MM.1S (cell line): ENCODE results near the gene PCTP.

Experiments
- DNase-seq: peaks from one replicate; pipeline ENCODE4 v3.0.0-alpha.2; 2015
- H2AFZ ChIP-seq: fragments of 300-600 bp; sonication (generic); 2 replicates; pipeline ENCODE4 v1.6.0; 2016; ENCODE audit warnings: antibody characterized with exemption, low read length
- H3F3A ChIP-seq: fragments of 300-600 bp; sonication (generic); 2 replicates; pipeline ENCODE4 v1.6.1; 2016; ENCODE audit warnings: mild to moderate bottlenecking, antibody characterized with exemption, low read length, moderate library complexity, mixed read lengths; ENCODE audit not compliant: insufficient read depth
- H3K27ac ChIP-seq: fragments of 300-600 bp; sonication (generic); 2 replicates; pipeline ENCODE4 v1.5.1; 2016; ENCODE audit warnings: mild to moderate bottlenecking, low read length
- H3K27me3 ChIP-seq: fragments of 300-600 bp; sonication (generic); replicated peaks from 2 replicates; pipeline ENCODE4 v1.6.0; 2016; ENCODE audit warnings: low read length; ENCODE audit not compliant: insufficient read depth
- H3K36me3 ChIP-seq: fragments of 300-600 bp; sonication (generic); replicated peaks from 2 replicates; pipeline ENCODE4 v1.6.1; 2016; ENCODE audit warnings: mild to moderate bottlenecking, low read length, mixed read lengths; ENCODE audit not compliant: insufficient read depth
- H3K4me1 ChIP-seq: fragments of 300-600 bp; sonication (generic); 2 replicates; pipeline ENCODE4 v1.6.1; 2016; ENCODE audit warnings: low read length, mixed read lengths
- H3K4me2 ChIP-seq: fragments of 300-600 bp; sonication (generic); 2 replicates; pipeline ENCODE4 v1.6.0; 2016; ENCODE audit warnings: low read depth, low read length
- H3K4me3 ChIP-seq: fragments of 300-600 bp; sonication (generic); 2 replicates; pipeline ENCODE4 v1.5.1; 2016; ENCODE audit warnings: low read length, mixed read lengths
- H3K79me2 ChIP-seq: fragments of 300-600 bp; sonication (generic); 2 replicates; pipeline ENCODE4 v1.6.1; 2016; ENCODE audit warnings: mixed run types, low read length, mixed read lengths
- H3K9ac ChIP-seq: fragments of 300-600 bp; sonication (generic); 2 replicates; pipeline ENCODE4 v1.6.1; 2016; ENCODE audit warnings: low read length, mixed read lengths
- H3K9me2 ChIP-seq: fragments of 300-600 bp; sonication (generic); replicated peaks from 2 replicates; pipeline ENCODE4 v1.6.1; 2016; ENCODE audit warnings: mild to moderate bottlenecking, low read length, mixed read lengths; ENCODE audit not compliant: insufficient read depth
- H3K9me3 ChIP-seq: fragments of 300-600 bp; sonication (generic); replicated peaks from 2 replicates; pipeline ENCODE4 v1.6.1; 2016; ENCODE audit warnings: mild to moderate bottlenecking, low read length, mixed read lengths; ENCODE audit not compliant: insufficient read depth
- H4K20me1 ChIP-seq: fragments of 300-600 bp; sonication (generic); 2 replicates; pipeline ENCODE4 v1.6.1; 2016; ENCODE audit warnings: mild to moderate bottlenecking, low read length, moderate library complexity, mixed read lengths; ENCODE audit not compliant: insufficient read depth
- CTCF ChIP-seq: fragments of 300-600 bp; sonication (generic); IDR thresholded peaks from 2 replicates; pipeline ENCODE4 v1.5.1; 2016; ENCODE audit warnings: antibody characterized with exemption, low read length, mixed read lengths
- EZH2 ChIP-seq: fragments of 300-600 bp; sonication (generic); optimal IDR thresholded peaks from 2 replicates; pipeline ENCODE3; 2017; ENCODE audit warnings: low read depth, mild to moderate bottlenecking, antibody characterized with exemption, low read length, mixed read lengths
- EZH2phosphoT487 ChIP-seq: fragments of 300-600 bp; sonication (generic); IDR thresholded peaks from 2 replicates; pipeline ENCODE4 v1.6.1; 2018; ENCODE audit warnings: antibody characterized with exemption, low read length

PCTP gene

GRCh38 chr17:55812323-55812722, 61.5 kb downstream of the PCTP start:
- no peak overlapping the region for H3K27ac ChIP-seq
- no peak for DNase-seq
- no peaks in the 10 kb centered on the region for H3K36me3 ChIP-seq
- H2AFZ ChIP-seq: no peak overlapping the region
- no peak overlapping the region for H3K4me3 ChIP-seq
- H4K20me1 ChIP-seq: no peaks in the 10 kb centered on the region
- H3K79me2 ChIP-seq: no peaks in the 10 kb centered on the region
- H3K9me3 ChIP-seq: no peaks in the 10 kb centered on the region
- TF ChIP-seq EZH2 (no peak), EZH2phosphoT487 (no peak), CTCF (no peak)
- no peaks in the 10 kb centered on the region for H3K9me2 ChIP-seq
- H3K27me3 ChIP-seq: no peaks in the 10 kb centered on the region
- no peak overlapping the region for H3K4me2 ChIP-seq
- H3F3A ChIP-seq: no peaks in the 10 kb centered on the region
- no peak overlapping the region for H3K9ac ChIP-seq
- H3K4me1 ChIP-seq: no peaks in the 10 kb centered on the region

GRCh38 chr17:55813944-55814343, 63.1 kb downstream of the PCTP start:
- H3K36me3 ChIP-seq: no peaks in the 10 kb centered on the region
- H3K27me3 ChIP-seq: no peaks in the 10 kb centered on the region
- H4K20me1 ChIP-seq: no peaks in the 10 kb centered on the region
- no peak overlapping the region for H3K4me2 ChIP-seq
- H3K9ac ChIP-seq: no peak overlapping the region
- no peak for TF ChIP-seq EZH2
- no peak for TF ChIP-seq EZH2phosphoT487
- no peak for TF ChIP-seq CTCF
- no peak for DNase-seq
- H3K79me2 ChIP-seq: no peaks in the 10 kb centered on the region
- no peak overlapping the region for H2AFZ ChIP-seq
- H3K27ac ChIP-seq: no peak overlapping the region
- no peak overlapping the region for H3K4me3 ChIP-seq
- no peaks in the 10 kb centered on the region for H3K4me1 ChIP-seq
- no peaks in the 10 kb centered on the region for H3K9me3 ChIP-seq
- H3F3A ChIP-seq: no peaks in the 10 kb centered on the region
- no peaks in the 10 kb centered on the region for H3K9me2 ChIP-seq

- no peak overlapping the region for H2AFZ ChIP-seq
- no peaks in the 10 kb centered on the region for H3K79me2 ChIP-seq
- no peaks in the 10 kb centered on the region for H3F3A ChIP-seq
- no peaks in the 10 kb centered on the region for H4K20me1 ChIP-seq
- no peak overlapping the region for H3K9ac ChIP-seq
- TF ChIP-seq CTCF (no peak), EZH2 (no peak), EZH2phosphoT487 (no peak)
- DNase-seq: no peak
- no peak overlapping the region for H3K4me2 ChIP-seq
- no peaks in the 10 kb centered on the region for H3K36me3 ChIP-seq
- H3K9me3 ChIP-seq: no peaks in the 10 kb centered on the region
- H3K27me3 ChIP-seq: no peaks in the 10 kb centered on the region
- no peak overlapping the region for H3K4me3 ChIP-seq
- H3K4me1 ChIP-seq: no peaks in the 10 kb centered on the region
- no peaks in the 10 kb centered on the region for H3K9me2 ChIP-seq
- H3K27ac ChIP-seq: no peak overlapping the region
These were observed 63.5 kb downstream of the PCTP start for GRCh38 chr17:55814377-55814776.
